Right lung (tissue), 5 donors: Measurements from ENCODE around the gene EVC. TPM values are rescaled to one million over a fixed set of nuclear protein-coding genes. Genes with fewer than 3 reads are reported as not detected.
"Not testable (repeated sequence)": the region's sequence is repeated elsewhere in the genome, so short reads cannot be mapped to it uniquely, and the experiment has no call there.

ENCODE experiments used
- DNase-seq, 2 donors: peaks; one replicate each; pipeline ENCODE4 v3.0.0-alpha.2; 2013
- polyA plus RNA-seq, 5 donors: library from polyadenylated mRNA; unstranded; fragments of 120-200 nt; gene quantifications; one replicate each; pipeline versions ENCODE4 v1.2.1 to v1.2.3, GENCODE V29; 2013; ENCODE audit warnings: inconsistent platforms in 1 of 5, low replicate concordance in 1 of 5; ENCODE audit not compliant: insufficient read length in 5 of 5, insufficient read depth in 1 of 5

The EVC gene
- polyA plus RNA-seq, 5 donors, result 21.6 to 32.5 (median 29.7) TPM

- peak; percentile 13 to 31 for DNase-seq
These were observed 3.1 kb upstream of the EVC start for GRCh38 chr4:5707778-5708448.

- peak; percentile 60 to 61 for DNase-seq
These were observed 2.4 kb upstream of the EVC start, which contains the start of gene EVC2 for GRCh38 chr4:5708449-5709206. TSS of gene EVC2 (minus strand) at chr4:5708559. CDS start at chr4:5708513, 46 bp downstream.

- no peak for DNase-seq
These were observed 1.8 kb upstream of the EVC start for GRCh38 chr4:5709207-5709575.

GRCh38 chr4:5710065-5710960, 688 bp upstream of the EVC start:
- no peak for DNase-seq

GRCh38 chr4:5711479-5712184, 631 bp downstream of the EVC start:
- DNase-seq, result peak; percentile 12 to 21

GRCh38 chr4:5712517-5712916, 1.5 kb downstream of the EVC start:
- no peak for DNase-seq

- DNase-seq, result no peak
These were observed 1.9 kb downstream of the EVC start for GRCh38 chr4:5712931-5713330.

- DNase-seq, result no peak
These were observed 2.9 kb downstream of the EVC start for GRCh38 chr4:5713861-5714260.

GRCh38 chr4:5715357-5715756, 4.4 kb downstream of the EVC start:
- no peak for DNase-seq

GRCh38 chr4:5716391-5716790, 5.4 kb downstream of the EVC start:
- DNase-seq, result no peak

GRCh38 chr4:5717449-5718158, 6.6 kb downstream of the EVC start:
- no peak for DNase-seq

- no peak for DNase-seq
These were observed 7.4 kb downstream of the EVC start for GRCh38 chr4:5718411-5718810.

- DNase-seq, result no peak
These were observed 8.5 kb downstream of the EVC start for GRCh38 chr4:5719350-5720055.

GRCh38 chr4:5720157-5720850, 9.3 kb downstream of the EVC start:
- DNase-seq, result no peak

GRCh38 chr4:5720980-5721379, 10.0 kb downstream of the EVC start:
- DNase-seq, result no peak

GRCh38 chr4:5721923-5722322, 10.9 kb downstream of the EVC start:
- DNase-seq, result no peak

- no peak for DNase-seq
These were observed 11.3 kb downstream of the EVC start for GRCh38 chr4:5722328-5722727.

GRCh38 chr4:5724377-5724776, 13.4 kb downstream of the EVC start:
- no peak for DNase-seq

GRCh38 chr4:5728412-5728811, 17.4 kb downstream of the EVC start:
- not testable (repeated sequence) for DNase-seq

GRCh38 chr4:5730436-5730835, 19.4 kb downstream of the EVC start:
- no peak for DNase-seq
